ENCODE data around the gene CDH23. TPM values are rescaled to one million over a fixed set of nuclear protein-coding genes. Genes with fewer than 3 reads are reported as not detected.

Gene CDH23
- total RNA-seq, 4 donors from 2014 or later: 7.1 to 56.2 (median 25.4) TPM

DNA sequence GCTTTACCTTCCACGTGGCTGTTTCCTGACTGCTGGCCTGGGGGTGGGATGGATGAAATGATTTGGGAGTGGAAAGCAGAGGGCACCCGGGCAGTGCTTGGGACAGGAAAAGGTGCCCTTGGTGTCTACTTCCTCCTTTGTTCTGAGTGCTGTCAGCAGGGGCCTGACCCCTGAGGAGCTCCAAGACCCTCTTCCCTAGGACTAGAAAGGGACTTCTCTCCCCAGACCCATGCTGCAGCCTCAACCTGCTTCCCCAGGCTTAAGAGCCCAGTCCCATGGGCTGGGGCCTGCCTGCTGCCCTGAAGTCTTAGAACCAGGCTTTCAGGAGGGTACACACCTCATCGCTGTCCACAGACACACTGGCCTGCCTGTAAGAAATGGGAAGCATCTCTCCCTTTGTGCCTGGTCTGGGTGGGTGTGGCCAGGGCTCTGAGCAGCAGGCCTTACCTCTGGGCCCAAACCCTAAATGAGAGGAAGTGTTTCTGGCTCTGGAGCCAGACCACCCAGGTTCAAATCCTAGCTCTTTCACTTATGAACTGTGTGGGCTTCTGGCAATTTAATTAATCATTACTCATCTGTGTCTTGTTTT is 12.9 kb downstream of the CDH23 start:
- peaks cover 0 to 5% of the 10 kb centered on the region in 2 donors for H3K9me3 ChIP-seq
- no peaks in the 10 kb centered on the region for H3K27me3 ChIP-seq
- TF ChIP-seq, protein P1, sequence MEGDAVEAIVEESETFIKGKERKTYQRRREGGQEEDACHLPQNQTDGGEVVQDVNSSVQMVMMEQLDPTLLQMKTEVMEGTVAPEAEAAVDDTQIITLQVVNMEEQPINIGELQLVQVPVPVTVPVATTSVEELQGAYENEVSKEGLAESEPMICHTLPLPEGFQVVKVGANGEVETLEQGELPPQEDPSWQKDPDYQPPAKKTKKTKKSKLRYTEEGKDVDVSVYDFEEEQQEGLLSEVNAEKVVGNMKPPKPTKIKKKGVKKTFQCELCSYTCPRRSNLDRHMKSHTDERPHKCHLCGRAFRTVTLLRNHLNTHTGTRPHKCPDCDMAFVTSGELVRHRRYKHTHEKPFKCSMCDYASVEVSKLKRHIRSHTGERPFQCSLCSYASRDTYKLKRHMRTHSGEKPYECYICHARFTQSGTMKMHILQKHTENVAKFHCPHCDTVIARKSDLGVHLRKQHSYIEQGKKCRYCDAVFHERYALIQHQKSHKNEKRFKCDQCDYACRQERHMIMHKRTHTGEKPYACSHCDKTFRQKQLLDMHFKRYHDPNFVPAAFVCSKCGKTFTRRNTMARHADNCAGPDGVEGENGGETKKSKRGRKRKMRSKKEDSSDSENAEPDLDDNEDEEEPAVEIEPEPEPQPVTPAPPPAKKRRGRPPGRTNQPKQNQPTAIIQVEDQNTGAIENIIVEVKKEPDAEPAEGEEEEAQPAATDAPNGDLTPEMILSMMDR (IDR thresholded peaks at IDR 0.05): no peak
- TF ChIP-seq POLR2A (IDR thresholded peaks at IDR 0.05): no peak
- H3K27ac ChIP-seq: no peak overlapping the region
- H3K4me3 ChIP-seq: no peak overlapping the region
- no peaks in the 10 kb centered on the region for H3K36me3 ChIP-seq
- no peaks in the 10 kb centered on the region for H3K4me1 ChIP-seq
- no peak for DNase-seq
- intact Hi-C loops (cut with DNase I; ENCODE audit: low total_unique reads): no loop called here

DNA sequence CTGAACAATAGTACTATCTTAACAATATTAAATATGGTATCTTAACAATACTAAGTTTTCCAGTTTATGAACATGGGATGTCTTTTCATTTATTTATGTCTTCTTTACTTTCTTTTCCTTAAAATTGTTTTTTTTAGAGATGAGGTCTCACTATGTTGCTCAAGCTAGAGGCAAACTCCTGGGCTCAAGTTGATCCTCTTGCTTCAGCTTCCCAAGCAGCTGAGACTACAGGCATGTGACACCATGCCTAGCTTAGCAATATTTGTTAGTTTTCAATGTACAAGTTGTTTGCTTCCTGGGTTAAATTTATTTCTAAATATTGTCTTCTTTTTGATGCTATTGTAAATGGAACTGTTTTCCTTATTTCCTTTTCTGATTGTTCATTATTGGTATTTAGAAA is 16.9 kb downstream of the CDH23 start:
- no peak overlapping the region for H3K27ac ChIP-seq
- intact Hi-C loops (cut with DNase I; ENCODE audit: low total_unique reads): no loop called here
- TF ChIP-seq, protein P1 (IDR thresholded peaks at IDR 0.05): no peak
- TF ChIP-seq POLR2A (IDR thresholded peaks at IDR 0.05): no peak
- peaks cover 0 to 5% of the 10 kb centered on the region in 2 donors for H3K9me3 ChIP-seq
- H3K4me1 ChIP-seq: no peaks in the 10 kb centered on the region
- H3K27me3 ChIP-seq: no peaks in the 10 kb centered on the region
- no peaks in the 10 kb centered on the region for H3K36me3 ChIP-seq
- H3K4me3 ChIP-seq: no peak overlapping the region
- DNase-seq: no peak

GRCh38 chr10:71414359-71414758 is 17.6 kb downstream of the CDH23 start:
- intact Hi-C loops (cut with DNase I; ENCODE audit: low total_unique reads): no loop called here
- no peak overlapping the region for H3K4me3 ChIP-seq
- DNase-seq: no peak
- no peaks in the 10 kb centered on the region for H3K4me1 ChIP-seq
- no peaks in the 10 kb centered on the region for H3K36me3 ChIP-seq
- peaks cover 0 to 5% of the 10 kb centered on the region in 2 donors for H3K9me3 ChIP-seq
- TF ChIP-seq, protein P1 (IDR thresholded peaks at IDR 0.05): no peak
- TF ChIP-seq POLR2A (IDR thresholded peaks at IDR 0.05): no peak
- no peaks in the 10 kb centered on the region for H3K27me3 ChIP-seq
- no peak overlapping the region for H3K27ac ChIP-seq

GRCh38 chr10:71419002-71419540 is 22.4 kb downstream of the CDH23 start:
- Histone ChIP-seq H3K27me3 (no peaks in the 10 kb centered on the region), H3K4me1 (no peaks in the 10 kb centered on the region), H3K9me3 (no peaks in the 10 kb centered on the region), H3K27ac (no peak overlapping the region), H3K4me3 (no peak overlapping the region), H3K36me3 (no peaks in the 10 kb centered on the region)
- DNase-seq: no peak
- TF ChIP-seq, protein P1 (IDR thresholded peaks at IDR 0.05): no peak
- TF ChIP-seq POLR2A (IDR thresholded peaks at IDR 0.05): no peak
- intact Hi-C loops (cut with DNase I; ENCODE audit: low total_unique reads): no loop called here

GRCh38 chr10:71419750-71420149 is 23.0 kb downstream of the CDH23 start:
- intact Hi-C loops (cut with DNase I; ENCODE audit: low total_unique reads): no loop called here
- Histone ChIP-seq H3K4me3 (no peak overlapping the region), H3K36me3 (no peaks in the 10 kb centered on the region), H3K9me3 (no peaks in the 10 kb centered on the region), H3K27me3 (no peaks in the 10 kb centered on the region), H3K27ac (no peak overlapping the region), H3K4me1 (no peaks in the 10 kb centered on the region)
- no peak for DNase-seq
- no peak for TF ChIP-seq POLR2A (IDR thresholded peaks at IDR 0.05)
- TF ChIP-seq, protein P1 (IDR thresholded peaks at IDR 0.05): no peak

Measured in uterus (tissue), 4 donors.